Tibial nerve (tissue), 4 donors: ENCODE measurements around the gene ZBTB16. TPM values are rescaled to one million over a fixed set of nuclear protein-coding genes. Genes with fewer than 3 reads are reported as not detected.

Experiments
- DNase-seq, 2 donors: peaks; one replicate each; pipeline ENCODE4 v3.0.0-alpha.2; 2019; ENCODE audit warnings: low spot score in 2 of 2
- H3K27ac ChIP-seq, 4 donors: fragments of 200-600 bp; sonication (generic) in 3 of 4; one replicate each; pipeline ENCODE4 v1.5.1; 2017 to 2019; ENCODE audit warnings: mild to moderate bottlenecking in 1 of 4
- H3K27me3 ChIP-seq, 2 donors: fragments of 200-600 bp; sonication (generic) in 1 of 2; one replicate each; pipeline versions ENCODE4 v1.5.1 to v1.6.0; 2017 to 2019
- H3K36me3 ChIP-seq, 3 donors: fragments of 200-600 bp; sonication (generic); one replicate each; pipeline ENCODE4 v1.5.1; 2018 to 2019
- H3K4me1 ChIP-seq, 4 donors: fragments of 200-600 bp; sonication (generic) in 3 of 4; one replicate each; pipeline ENCODE4 v1.5.1; 2017 to 2019
- H3K4me3 ChIP-seq, 4 donors: fragments of 200-600 bp; sonication (generic) in 3 of 4; one replicate each; pipeline ENCODE4 v1.5.1; 2017 to 2019; ENCODE audit warnings: mild to moderate bottlenecking in 1 of 4, moderate library complexity in 1 of 4
- H3K9me3 ChIP-seq, 4 donors: fragments of 200-600 bp; sonication (generic) in 3 of 4; one replicate each; pipeline ENCODE4 v1.5.1; 2017 to 2019
- EP300 ChIP-seq, 2 donors: sonication (generic); formaldehyde crosslinking; IDR thresholded peaks; one replicate each; pipeline ENCODE4 v1.6.1; 2017; ENCODE audit warnings: antibody characterized with exemption in 2 of 2, mild to moderate bottlenecking in 1 of 2
- POLR2A ChIP-seq, 2 donors: fragments of 450-650 bp; IDR thresholded peaks; one replicate each; pipeline ENCODE4 v1.6.1; 2017; ENCODE audit warnings: antibody characterized with exemption in 2 of 2, mild to moderate bottlenecking in 2 of 2, moderate library complexity in 2 of 2
- WGBS, 2 donors: methylation state at CpG; one replicate each; pipeline ENCODE4 v1.1.5; 2018; 5-methylcytosine and 5-hydroxymethylcytosine counted together
- total RNA-seq, 4 donors: library from RNA; depleted of rRNA; stranded (reverse); fragments of >200 nt; gene quantifications; one replicate each; pipeline ENCODE4 v1.1.0, GENCODE V29; 2016
- TF ChIP-seq, protein P1 (sequence below), 5 experiments: fragments of 200-600 bp in 3 of 5; fragments of 450-650 bp in 2 of 5; sonication (generic) in 3 of 5; IDR thresholded peaks; one replicate each; pipeline ENCODE4 v1.5.1; 2016 to 2019; ENCODE audit warnings: antibody characterized with exemption in 5 of 5, mild to moderate bottlenecking in 3 of 5, moderate library complexity in 2 of 5

ZBTB16 gene
- total RNA-seq, 4 donors from 2014 or later, result 405 to 756 (median 580) TPM

DNA sequence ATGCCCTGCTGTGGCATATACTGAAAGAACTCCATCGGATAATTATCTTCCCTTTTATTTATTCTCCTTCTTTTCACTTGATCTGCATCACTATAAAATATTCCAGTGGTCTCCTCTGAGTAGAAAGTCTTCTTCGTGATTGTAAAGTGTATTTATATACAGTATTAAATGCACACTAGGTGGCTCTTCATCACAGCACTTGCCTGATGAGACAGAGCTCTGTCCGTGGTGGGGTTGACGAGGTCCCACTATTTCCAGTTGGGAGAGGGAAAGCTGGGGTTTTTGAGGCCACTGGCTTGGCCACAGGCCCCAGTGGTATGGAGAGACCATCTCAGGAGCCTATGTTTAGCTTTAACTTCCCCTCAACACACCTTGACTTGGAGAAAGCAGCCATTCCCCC lies 31.6 kb upstream of the ZBTB16 start:
- H3K4me1 ChIP-seq, result no peaks in the 10 kb centered on the region
- TF ChIP-seq POLR2A (IDR thresholded peaks at IDR 0.05) (no peak), EP300 (IDR thresholded peaks at IDR 0.05) (no peak)
- TF ChIP-seq, protein P1, sequence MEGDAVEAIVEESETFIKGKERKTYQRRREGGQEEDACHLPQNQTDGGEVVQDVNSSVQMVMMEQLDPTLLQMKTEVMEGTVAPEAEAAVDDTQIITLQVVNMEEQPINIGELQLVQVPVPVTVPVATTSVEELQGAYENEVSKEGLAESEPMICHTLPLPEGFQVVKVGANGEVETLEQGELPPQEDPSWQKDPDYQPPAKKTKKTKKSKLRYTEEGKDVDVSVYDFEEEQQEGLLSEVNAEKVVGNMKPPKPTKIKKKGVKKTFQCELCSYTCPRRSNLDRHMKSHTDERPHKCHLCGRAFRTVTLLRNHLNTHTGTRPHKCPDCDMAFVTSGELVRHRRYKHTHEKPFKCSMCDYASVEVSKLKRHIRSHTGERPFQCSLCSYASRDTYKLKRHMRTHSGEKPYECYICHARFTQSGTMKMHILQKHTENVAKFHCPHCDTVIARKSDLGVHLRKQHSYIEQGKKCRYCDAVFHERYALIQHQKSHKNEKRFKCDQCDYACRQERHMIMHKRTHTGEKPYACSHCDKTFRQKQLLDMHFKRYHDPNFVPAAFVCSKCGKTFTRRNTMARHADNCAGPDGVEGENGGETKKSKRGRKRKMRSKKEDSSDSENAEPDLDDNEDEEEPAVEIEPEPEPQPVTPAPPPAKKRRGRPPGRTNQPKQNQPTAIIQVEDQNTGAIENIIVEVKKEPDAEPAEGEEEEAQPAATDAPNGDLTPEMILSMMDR (IDR thresholded peaks at IDR 0.05), result no peak
- H3K27me3 ChIP-seq, result peaks cover 0 to 26% of the 10 kb centered on the region in 2 donors
- 40 to 45% methylated on average over 4 of the region's 4 CpGs for WGBS, 2 donors
- no peak for DNase-seq
- no peaks in the 10 kb centered on the region for H3K36me3 ChIP-seq
- H3K27ac ChIP-seq, result no peak overlapping the region
- no peaks in the 10 kb centered on the region for H3K9me3 ChIP-seq
- no peak overlapping the region for H3K4me3 ChIP-seq

DNA sequence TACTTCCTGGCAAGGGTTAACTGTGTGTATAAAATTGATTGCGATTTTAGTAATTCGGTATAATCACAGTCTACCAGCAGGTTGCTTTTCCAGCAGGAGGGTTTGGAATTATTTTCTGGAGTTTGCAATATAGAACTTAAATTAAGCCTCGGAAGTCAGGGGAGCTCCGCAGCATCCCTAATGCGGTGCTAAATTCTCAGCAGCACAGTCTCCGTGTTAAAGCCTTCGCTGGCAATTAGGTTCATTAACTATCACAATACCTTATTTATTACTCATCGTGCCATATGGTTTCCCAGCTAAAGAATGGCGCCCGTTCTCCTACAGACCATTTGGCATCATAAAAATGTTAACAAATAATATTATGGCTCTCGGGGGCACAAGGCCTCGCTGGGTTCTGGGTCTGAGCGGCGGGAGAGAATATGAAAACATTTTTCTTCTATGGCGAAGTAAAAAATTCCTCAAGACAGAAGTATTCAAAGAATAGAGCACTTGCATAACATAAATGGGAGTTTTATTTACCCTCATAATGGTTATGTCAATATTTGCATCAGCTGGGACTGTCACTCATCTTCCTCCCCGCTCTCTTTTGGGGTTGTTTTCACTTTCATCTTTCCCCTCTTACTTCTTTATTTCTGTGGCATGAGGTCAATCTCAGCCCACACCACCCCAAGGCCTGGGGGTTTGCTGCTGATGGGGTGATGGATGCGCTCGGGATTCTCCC lies 28.1 kb upstream of the ZBTB16 start:
- Histone ChIP-seq H3K36me3 (no peaks in the 10 kb centered on the region), H3K4me1 (peaks cover 0 to 13% (median 2%) of the 10 kb centered on the region in 4 donors), H3K27ac (no peak overlapping the region), H3K9me3 (no peaks in the 10 kb centered on the region), H3K27me3 (peaks cover 0 to 26% of the 10 kb centered on the region in 2 donors), H3K4me3 (no peak overlapping the region)
- DNase-seq, result no peak
- 63 to 69% methylated on average over 18 of the region's 18 CpGs for WGBS, 2 donors
- TF ChIP-seq POLR2A (IDR thresholded peaks at IDR 0.05), result no peak
- TF ChIP-seq, protein P1 (IDR thresholded peaks at IDR 0.05), result no peak
- no peak for TF ChIP-seq EP300 (IDR thresholded peaks at IDR 0.05)

DNA sequence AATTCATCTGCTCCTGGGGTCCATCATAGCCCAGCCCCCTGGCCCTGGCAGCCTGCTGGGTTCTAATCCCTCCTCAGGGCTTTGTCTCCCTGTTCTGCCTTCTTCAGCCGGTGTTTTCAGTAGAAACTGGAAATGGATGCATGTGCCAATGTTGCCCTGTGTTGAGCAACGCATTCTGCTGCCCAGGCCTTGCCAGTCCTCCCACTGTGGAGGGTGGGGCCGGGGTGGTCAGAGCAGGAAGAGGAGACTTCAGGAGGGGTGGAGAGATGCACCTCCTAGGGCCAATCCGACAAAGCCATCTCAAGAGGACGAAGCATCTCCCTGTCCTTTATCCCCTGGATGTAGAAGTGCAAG lies 27.6 kb upstream of the ZBTB16 start:
- no peak overlapping the region for H3K4me3 ChIP-seq
- H3K4me1 ChIP-seq, result peaks cover 0 to 18% (median 6%) of the 10 kb centered on the region in 4 donors
- no peaks in the 10 kb centered on the region for H3K9me3 ChIP-seq
- no peak for DNase-seq
- WGBS, 2 donors, result 55 to 72% methylated on average over 5 of the region's 5 CpGs
- no peaks in the 10 kb centered on the region for H3K36me3 ChIP-seq
- peaks cover 0 to 26% of the 10 kb centered on the region in 2 donors for H3K27me3 ChIP-seq
- no peak for TF ChIP-seq POLR2A (IDR thresholded peaks at IDR 0.05)
- no peak for TF ChIP-seq EP300 (IDR thresholded peaks at IDR 0.05)
- TF ChIP-seq, protein P1 (IDR thresholded peaks at IDR 0.05), result no peak
- no peak overlapping the region for H3K27ac ChIP-seq

DNA sequence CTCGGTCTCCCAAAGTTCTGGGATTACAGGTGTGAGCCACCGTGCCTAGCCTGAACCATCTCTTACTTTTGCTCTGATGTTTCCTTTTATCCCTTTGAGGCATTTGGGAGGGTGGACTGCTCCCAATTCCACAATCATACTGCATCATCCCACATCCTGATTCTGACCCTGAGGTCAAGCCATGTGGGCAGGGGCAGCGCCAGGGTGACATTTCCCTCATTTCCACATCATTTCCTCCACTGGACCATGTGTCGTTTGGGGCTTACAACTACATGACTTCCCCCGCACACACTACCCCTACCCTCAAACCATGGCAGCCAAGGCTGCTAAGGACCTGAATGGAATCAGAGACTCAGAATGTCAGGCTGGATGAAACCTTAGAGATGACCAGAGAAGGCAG lies 26.4 kb upstream of the ZBTB16 start:
- TF ChIP-seq, protein P1 (IDR thresholded peaks at IDR 0.05), result no peak
- TF ChIP-seq POLR2A (IDR thresholded peaks at IDR 0.05), result no peak
- no peak for TF ChIP-seq EP300 (IDR thresholded peaks at IDR 0.05)
- 84 to 86% methylated on average over 5 of the region's 5 CpGs for WGBS, 2 donors
- H3K36me3 ChIP-seq, result no peaks in the 10 kb centered on the region
- no peaks in the 10 kb centered on the region for H3K9me3 ChIP-seq
- peaks cover 0 to 20% (median 8%) of the 10 kb centered on the region in 4 donors for H3K4me1 ChIP-seq
- H3K27ac ChIP-seq, result no peak overlapping the region
- H3K27me3 ChIP-seq, result peaks cover 0 to 25% of the 10 kb centered on the region in 2 donors
- no peak overlapping the region for H3K4me3 ChIP-seq
- DNase-seq, result no peak

DNA sequence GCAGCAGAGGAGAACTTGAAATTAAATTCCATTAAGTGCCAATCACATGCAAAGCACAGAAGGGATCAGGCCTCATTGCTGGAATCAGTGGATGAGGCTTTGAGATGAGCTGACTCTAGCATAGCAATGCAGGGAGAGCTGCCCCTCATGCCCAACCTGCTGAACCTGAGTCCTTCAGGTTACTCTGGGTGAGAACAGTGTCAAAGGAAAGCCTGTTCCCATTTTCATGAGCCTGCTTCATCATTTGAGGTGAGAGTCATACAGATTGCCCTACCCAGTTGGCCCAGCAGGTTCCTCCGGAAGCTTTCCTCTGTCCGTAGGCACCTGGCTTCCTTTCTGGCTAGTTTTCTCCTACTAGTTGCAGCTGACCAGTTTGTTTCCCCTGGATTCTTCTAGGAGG lies 25.9 kb upstream of the ZBTB16 start:
- Histone ChIP-seq H3K9me3 (no peaks in the 10 kb centered on the region), H3K27me3 (peaks cover 0 to 20% of the 10 kb centered on the region in 2 donors), H3K36me3 (no peaks in the 10 kb centered on the region), H3K4me3 (no peak overlapping the region), H3K4me1 (peaks cover 0 to 20% (median 8%) of the 10 kb centered on the region in 4 donors), H3K27ac (no peak overlapping the region)
- WGBS, 2 donors, result 92 to 95% methylated on average over 2 of the region's 2 CpGs
- TF ChIP-seq, protein P1 (IDR thresholded peaks at IDR 0.05), result no peak
- TF ChIP-seq EP300 (IDR thresholded peaks at IDR 0.05), result no peak
- TF ChIP-seq POLR2A (IDR thresholded peaks at IDR 0.05), result no peak
- no peak for DNase-seq
